DMS 273 (cell line): Measurements from ENCODE around the gene GNAI3.

Experiments
- DNase-seq: peaks from one replicate; lab custom pipeline; 2025; ENCODE audit not compliant: unreplicated experiment; lab: John Stamatoyannopoulos, UW

The GNAI3 gene

GRCh38 chr1:109548321-109549267 is at the start of gene GNAI3:
Gene GNAI3, plus strand, starts transcription at chr1:109548615. Its CDS starts 106 bp downstream, at chr1:109548721.
- peak; percentile 98 for DNase-seq

GRCh38 chr1:109499081-109499480 is 49.3 kb upstream of the GNAI3 start:
- DNase-seq, result no peak

GRCh38 chr1:109499661-109500536 is 48.5 kb upstream of the GNAI3 start:
- peak; percentile 74 for DNase-seq

- DNase-seq, result no peak
These were observed 47.5 kb upstream of the GNAI3 start for GRCh38 chr1:109500941-109501381.

GRCh38 chr1:109501644-109502363 is 46.6 kb upstream of the GNAI3 start:
- DNase-seq, result no peak

GRCh38 chr1:109502364-109502851 is 46.0 kb upstream of the GNAI3 start:
- no peak for DNase-seq

GRCh38 chr1:109503935-109504334 is 44.5 kb upstream of the GNAI3 start:
- no peak for DNase-seq

GRCh38 chr1:109504974-109505373 is 43.4 kb upstream of the GNAI3 start:
- no peak for DNase-seq

- DNase-seq, result no peak
These were observed 40.2 kb upstream of the GNAI3 start for GRCh38 chr1:109508001-109508872.

GRCh38 chr1:109508873-109509175 is 39.6 kb upstream of the GNAI3 start:
- DNase-seq, result no peak

- DNase-seq, result peak; percentile 91
These were observed 39.0 kb upstream of the GNAI3 start, which contains the start of gene AMIGO1 for GRCh38 chr1:109509176-109510134. Gene AMIGO1, minus strand, starts transcription at chr1:109509727. Its CDS starts 815 bp downstream, at chr1:109508912.

- no peak for DNase-seq
These were observed 35.2 kb upstream of the GNAI3 start for GRCh38 chr1:109513110-109513710.

GRCh38 chr1:109514846-109515245 is 33.6 kb upstream of the GNAI3 start:
- DNase-seq, result no peak

GRCh38 chr1:109516872-109517271 is 31.5 kb upstream of the GNAI3 start:
- DNase-seq, result peak; percentile 84

- DNase-seq, result no peak
These were observed 31.1 kb upstream of the GNAI3 start for GRCh38 chr1:109517337-109517736.

GRCh38 chr1:109521002-109521951 is 27.1 kb upstream of the GNAI3 start:
- no peak for DNase-seq

- DNase-seq, result no peak
These were observed 26.4 kb upstream of the GNAI3 start for GRCh38 chr1:109522026-109522425.
